ENCODE data around the gene JOSD2. TPM values are rescaled to one million over a fixed set of nuclear protein-coding genes. Genes with fewer than 3 reads are reported as not detected.
"Not testable (repeated sequence)": the region's sequence is repeated elsewhere in the genome, so short reads cannot be mapped to it uniquely, and the experiment has no call there.

Gene JOSD2
- total and polyA plus RNA-seq, 9 of the 15 experiments (the other 6 are each of a cell fraction or from before 2014, with no cell fraction given): 0.06 to 14.4 (median 3.1) TPM

DNA sequence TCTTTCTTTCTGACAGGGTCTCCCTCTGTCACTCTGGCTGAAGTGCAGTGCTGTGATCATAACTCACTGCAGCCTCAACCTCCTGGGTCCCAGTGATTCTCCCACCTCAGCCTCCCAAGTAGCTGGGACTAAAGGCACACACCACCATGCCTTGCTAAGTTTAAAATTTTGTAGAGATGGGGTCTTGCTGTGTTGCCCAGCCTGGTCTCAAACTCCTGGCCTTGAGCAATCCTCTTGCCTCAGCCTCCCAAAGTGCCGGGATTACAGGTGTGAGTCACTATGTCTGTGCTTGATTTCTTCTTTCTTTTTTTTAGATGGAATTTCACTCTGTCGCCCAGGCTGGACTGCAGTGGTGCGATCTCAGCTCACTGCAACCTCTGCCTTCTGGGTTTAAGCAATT, 17.1 kb upstream of the JOSD2 start:
- H3K9me1 ChIP-seq (ENCODE audit: control insufficient read depth, insufficient read depth, low read length); H3K9ac ChIP-seq (ENCODE audit: insufficient read depth in 1 of 2, low read depth in 2 of 2, low read length in 2 of 2); BruUV-seq (replicated peaks); POLR2A ChIA-PET; H3K27ac ChIP-seq (ENCODE audit: extremely low read depth, low read depth, low read length); intact Hi-C loops (cut with micrococcal nuclease); CTCF ChIA-PET (ENCODE audit: low intra/inter-chr PET ratio); in situ Hi-C loops (cut with MboI); H3K79me2 ChIP-seq (ENCODE audit: control insufficient read depth, insufficient read depth, low read length); H3K36me3 ChIP-seq (ENCODE audit: control insufficient read depth, insufficient read depth, low read length); H2AFZ ChIP-seq (ENCODE audit: low read depth, low read length); H4K20me1 ChIP-seq (replicated peaks; ENCODE audit: control insufficient read depth, insufficient read depth, low read length); FAIRE-seq; ATAC-seq; H3K9me3 ChIP-seq (replicated peaks; ENCODE audit: control insufficient read depth, insufficient read depth, low read depth, low read length); H3K4me2 ChIP-seq (ENCODE audit: insufficient read depth, low read length); H3K4me3 ChIP-seq; DNase-seq (ENCODE audit: extremely low read depth in 1 of 4, low spot score in 3 of 4): not testable (repeated sequence)
- TF ChIP-seq ZNF121 (CRISPR knock-in tag; conservative IDR thresholded peaks at IDR 0.05): peak; percentile 73
- peaks cover 3 to 22% of the 10 kb centered on the region in 2 experiments; a peak in 3 of 5 replicates for H3K27me3 ChIP-seq (ENCODE audit: control insufficient read depth in 2 of 2, insufficient read depth in 2 of 2, low read length in 2 of 2)
- H3K4me1 ChIP-seq (replicated peaks in 1 of 2; ENCODE audit: control insufficient read depth in 2 of 2, insufficient read depth in 2 of 2, low read length in 2 of 2): peaks cover 0 to 17% of the 10 kb centered on the region in 2 experiments; a peak in 3 of 5 replicates
- 65% methylated on average over 3 of the region's 3 CpGs for WGBS (ENCODE audit: insufficient coverage, low coverage, missing lambda C conversion rate)

DNA sequence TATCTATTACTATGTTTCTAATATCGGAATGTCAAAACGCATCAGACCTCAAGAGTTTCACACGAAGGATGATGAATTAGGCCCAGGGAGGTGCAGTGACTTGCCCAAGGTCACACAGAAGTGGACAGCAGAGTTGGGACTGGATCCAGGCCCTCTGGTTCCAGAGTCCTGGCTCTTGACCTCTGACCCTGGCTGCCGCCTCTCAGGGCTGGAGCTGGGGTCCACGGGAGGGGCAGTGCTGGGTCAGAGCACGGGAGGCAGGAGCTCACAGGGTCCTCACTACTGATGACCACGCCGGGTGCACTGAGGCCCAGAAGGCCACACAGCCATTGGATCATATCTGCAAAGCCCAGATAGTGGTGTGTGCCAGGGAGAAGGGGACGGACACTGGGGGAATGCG, 11.9 kb upstream of the JOSD2 start:
- CTCF ChIA-PET (ENCODE audit: low intra/inter-chr PET ratio): no interaction called here
- POLR2A ChIA-PET: no interaction called here
- FAIRE-seq: no peak
- Histone ChIP-seq H2AFZ (ENCODE audit: low read depth, low read length) (no peak overlapping the region), H4K20me1 (replicated peaks; ENCODE audit: control insufficient read depth, insufficient read depth, low read length) (no peaks in the 10 kb centered on the region), H3K27ac (ENCODE audit: extremely low read depth, low read depth, low read length) (no peak overlapping the region), H3K4me3 (no peak overlapping the region), H3K9me3 (replicated peaks; ENCODE audit: control insufficient read depth, insufficient read depth, low read depth, low read length) (no peaks in the 10 kb centered on the region), H3K4me2 (ENCODE audit: insufficient read depth, low read length) (no peak overlapping the region), H3K4me1 (replicated peaks in 1 of 2; ENCODE audit: control insufficient read depth in 2 of 2, insufficient read depth in 2 of 2, low read length in 2 of 2) (peaks cover 0 to 14% of the 10 kb centered on the region in 2 experiments; a peak in 2 of 5 replicates), H3K27me3 (ENCODE audit: control insufficient read depth in 2 of 2, insufficient read depth in 2 of 2, low read length in 2 of 2) (no peaks in the 10 kb centered on the region; a peak in 1 of 5 replicates), H3K36me3 (ENCODE audit: control insufficient read depth, insufficient read depth, low read length) (no peaks in the 10 kb centered on the region), H3K79me2 (ENCODE audit: control insufficient read depth, insufficient read depth, low read length) (no peaks in the 10 kb centered on the region), H3K9me1 (ENCODE audit: control insufficient read depth, insufficient read depth, low read length) (no peaks in the 10 kb centered on the region), H3K9ac (ENCODE audit: insufficient read depth in 1 of 2, low read depth in 2 of 2, low read length in 2 of 2) (peak overlapping the region in 1 of 2 experiments; percentile 35; a peak in 1 of 4 replicates)
- in situ Hi-C loops (cut with MboI): no loop called here
- whole genome bisulfite sequencing (ENCODE audit: insufficient coverage, low coverage, missing lambda C conversion rate): 43% methylated on average over 9 of the region's 10 CpGs
- ATAC-seq: no peak
- DNase-seq (ENCODE audit: extremely low read depth in 1 of 4, low spot score in 3 of 4): no peak
- intact Hi-C loops (cut with micrococcal nuclease): no loop called here
- TF ChIP-seq, protein P1, sequence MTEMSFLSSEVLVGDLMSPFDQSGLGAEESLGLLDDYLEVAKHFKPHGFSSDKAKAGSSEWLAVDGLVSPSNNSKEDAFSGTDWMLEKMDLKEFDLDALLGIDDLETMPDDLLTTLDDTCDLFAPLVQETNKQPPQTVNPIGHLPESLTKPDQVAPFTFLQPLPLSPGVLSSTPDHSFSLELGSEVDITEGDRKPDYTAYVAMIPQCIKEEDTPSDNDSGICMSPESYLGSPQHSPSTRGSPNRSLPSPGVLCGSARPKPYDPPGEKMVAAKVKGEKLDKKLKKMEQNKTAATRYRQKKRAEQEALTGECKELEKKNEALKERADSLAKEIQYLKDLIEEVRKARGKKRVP (CRISPR knock-in tag; IDR thresholded peaks at IDR 0.05): no peak
- TF ChIP-seq NR2C1 (IDR thresholded peaks at IDR 0.05): 0 out of 2 replicates have a peak, but pooled peaks have one; percentile 12
- TF ChIP-seq NR2C1 (tag; IDR thresholded peaks at IDR 0.05): no peak
- no TSS peak for BruUV-seq (replicated peaks)
